Stimulated activated CD4-positive, alpha-beta T cell treated with anti-CD3 and anti-CD28 coated beads, TNF-alpha, amount 100 ng/mL, for 48 hours (primary cell): ENCODE measurements around the gene RNASEL.

Experiments
- DNase-seq, 3 donors: peaks; one replicate each; pipeline ENCODE4 v3.0.0-alpha.2; 2020; ENCODE audit warnings: low read depth in 3 of 3

Gene RNASEL

GRCh38 chr1:182620924-182621585 lies 32.0 kb upstream of the RNASEL start:
- no peak for DNase-seq

- no peak for DNase-seq
These were observed 28.8 kb upstream of the RNASEL start for GRCh38 chr1:182617734-182618351.

- no peak for DNase-seq
These were observed 28.0 kb upstream of the RNASEL start for GRCh38 chr1:182617014-182617429.

GRCh38 chr1:182616130-182617013 lies 27.3 kb upstream of the RNASEL start:
- peak; percentile 52 to 78 (median 65) for DNase-seq

GRCh38 chr1:182615468-182616129 lies 26.5 kb upstream of the RNASEL start:
- DNase-seq, result peak in 1 of 3 donors; percentile 44

- peak in 2 of 3 donors; percentile 34 to 67 for DNase-seq
These were observed 25.9 kb upstream of the RNASEL start for GRCh38 chr1:182614796-182615454.

GRCh38 chr1:182611787-182612186 lies 22.7 kb upstream of the RNASEL start:
- no peak for DNase-seq

GRCh38 chr1:182611326-182611725 lies 22.3 kb upstream of the RNASEL start:
- no peak for DNase-seq

GRCh38 chr1:182610606-182611194 lies 21.6 kb upstream of the RNASEL start:
- no peak for DNase-seq

GRCh38 chr1:182608845-182609610 lies 20.0 kb upstream of the RNASEL start:
- no peak for DNase-seq

GRCh38 chr1:182608236-182608635 lies 19.2 kb upstream of the RNASEL start:
- DNase-seq, result no peak

- DNase-seq, result no peak
These were observed 18.5 kb upstream of the RNASEL start for GRCh38 chr1:182607566-182607965.

GRCh38 chr1:182604175-182605164 lies 15.4 kb upstream of the RNASEL start, which contains the start of gene RGS16:
RGS16 (minus strand) TSS chr1:182604389; CDS start chr1:182604259, 130 bp downstream.
- DNase-seq, result peak; percentile 90 to 95 (median 92)

- no peak for DNase-seq
These were observed 14.7 kb upstream of the RNASEL start for GRCh38 chr1:182603646-182604174.

GRCh38 chr1:182602935-182603645 lies 14.0 kb upstream of the RNASEL start:
- no peak for DNase-seq

- no peak for DNase-seq
These were observed 12.9 kb upstream of the RNASEL start for GRCh38 chr1:182601913-182602312.

GRCh38 chr1:182601416-182601786 lies 12.3 kb upstream of the RNASEL start:
- DNase-seq, result peak in 2 of 3 donors; percentile 41 to 76
